Activated CD4-positive, alpha-beta T cell treated with anti-CD3 and anti-CD28 coated beads for 1 hour (primary cell): Measurements from ENCODE around the gene CERS6.

ENCODE experiments used
- DNase-seq: peaks from one replicate; pipeline ENCODE4 v3.0.0-alpha.2; 2020

Gene CERS6

DNA sequence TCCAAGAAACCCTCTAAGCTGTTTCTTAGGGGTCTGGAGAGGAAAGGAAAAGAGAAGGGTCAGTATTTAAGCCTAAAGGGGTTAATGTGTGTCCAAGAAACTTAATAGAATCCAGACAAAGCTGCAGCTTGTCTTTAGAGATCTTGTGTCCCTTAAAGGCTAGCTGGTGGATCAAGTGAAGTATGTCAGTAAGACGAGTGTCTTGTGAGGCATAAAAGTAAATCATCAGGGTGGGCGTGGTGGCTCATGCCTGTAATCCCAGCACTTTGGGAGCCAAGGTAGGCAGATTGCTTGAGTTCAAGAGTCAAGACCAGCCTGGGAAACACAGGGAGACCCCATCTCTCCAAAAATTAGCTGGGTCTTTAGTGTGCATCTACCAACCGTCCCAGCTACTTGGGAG, 47.8 kb downstream of the CERS6 start:
- DNase-seq = no peak

DNA sequence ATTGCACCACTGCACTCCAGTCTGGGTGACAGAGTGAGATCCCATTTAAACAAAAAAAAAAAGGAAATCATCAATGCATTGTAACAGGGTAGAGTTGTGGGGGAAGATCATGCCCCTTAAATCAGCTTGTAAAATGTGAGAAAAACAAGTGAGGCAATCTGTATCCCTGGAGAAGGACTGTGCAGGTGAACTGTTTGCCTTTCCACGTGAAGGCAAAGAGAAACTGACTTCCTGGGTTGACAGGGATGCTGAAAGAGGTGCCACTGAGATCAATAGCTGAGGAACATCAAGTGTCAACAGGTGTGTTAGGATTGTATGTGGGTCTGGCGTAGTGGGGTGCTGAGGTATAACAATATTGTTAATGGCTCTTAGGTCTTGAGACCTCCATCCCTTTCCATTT, 48.3 kb downstream of the CERS6 start:
- no peak for DNase-seq

GRCh38 chr2:168510125-168510756, 54.2 kb downstream of the CERS6 start:
- DNase-seq = no peak

DNA sequence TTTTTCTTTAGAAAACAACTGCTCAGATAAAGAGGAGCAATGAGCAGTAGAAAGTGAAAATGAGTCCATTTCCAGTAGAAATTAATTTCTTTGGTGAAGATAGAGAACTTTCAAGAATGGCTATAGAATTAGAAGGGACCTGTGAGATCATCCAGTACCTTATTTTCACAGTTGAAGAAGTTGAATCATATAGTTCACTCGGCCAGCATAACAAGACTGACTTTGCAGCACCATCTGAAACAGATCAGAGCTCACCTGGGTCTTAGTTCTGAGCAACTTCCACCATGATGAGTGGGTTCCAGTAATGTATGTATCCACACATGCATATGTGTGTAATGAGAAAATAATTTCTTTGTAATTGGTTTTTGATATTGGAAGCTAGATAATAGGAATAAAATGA, 58.6 kb downstream of the CERS6 start:
- DNase-seq = no peak

DNA sequence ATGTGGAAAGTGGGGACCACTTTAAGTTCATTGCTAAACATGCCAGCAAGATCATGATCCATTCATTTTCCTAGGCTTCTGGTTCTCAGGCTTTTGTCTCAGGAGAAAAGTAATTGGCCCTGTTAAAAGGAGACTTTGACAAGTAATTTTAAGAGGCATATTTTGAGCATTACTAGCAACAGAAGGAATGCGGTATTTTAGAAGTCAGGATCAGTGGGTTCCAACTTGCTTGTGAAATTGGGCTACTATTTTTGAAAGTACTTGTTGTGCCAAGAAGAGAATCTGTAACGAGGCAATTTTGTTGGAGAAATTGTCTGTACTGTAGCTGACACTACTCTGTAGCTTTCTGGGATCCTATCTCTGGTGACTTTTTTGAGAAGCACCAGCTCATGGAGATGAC, 59.4 kb downstream of the CERS6 start:
- no peak for DNase-seq

- no peak for DNase-seq
These were observed 61.7 kb downstream of the CERS6 start for GRCh38 chr2:168517816-168518215.

DNA sequence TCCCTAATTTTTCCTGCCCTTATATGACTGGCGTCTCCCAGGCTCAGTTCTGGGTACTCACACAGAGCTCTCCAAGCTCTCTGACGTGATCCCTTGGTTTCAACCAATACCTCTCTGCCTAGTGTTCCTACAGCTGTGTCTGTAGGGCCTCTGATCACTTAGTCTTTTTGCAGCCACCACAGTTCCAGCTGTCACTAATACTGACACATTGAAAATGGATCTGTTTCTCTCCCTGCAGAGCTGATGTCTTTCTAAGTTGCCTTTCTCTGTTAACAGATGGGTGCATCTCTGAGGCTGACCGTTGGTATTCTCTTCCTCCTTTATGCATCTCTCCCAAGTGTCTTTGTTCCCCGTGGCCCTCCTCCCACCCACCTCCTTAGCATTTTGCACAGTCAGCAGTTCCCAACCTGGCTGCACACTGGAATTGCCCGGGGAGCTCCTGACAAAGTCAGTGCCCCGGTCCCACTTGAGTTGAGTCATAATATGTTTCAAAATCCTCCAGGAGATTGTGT, 62.5 kb downstream of the CERS6 start:
- DNase-seq = no peak

GRCh38 chr2:168519534-168520308, 63.6 kb downstream of the CERS6 start:
- DNase-seq = no peak

DNA sequence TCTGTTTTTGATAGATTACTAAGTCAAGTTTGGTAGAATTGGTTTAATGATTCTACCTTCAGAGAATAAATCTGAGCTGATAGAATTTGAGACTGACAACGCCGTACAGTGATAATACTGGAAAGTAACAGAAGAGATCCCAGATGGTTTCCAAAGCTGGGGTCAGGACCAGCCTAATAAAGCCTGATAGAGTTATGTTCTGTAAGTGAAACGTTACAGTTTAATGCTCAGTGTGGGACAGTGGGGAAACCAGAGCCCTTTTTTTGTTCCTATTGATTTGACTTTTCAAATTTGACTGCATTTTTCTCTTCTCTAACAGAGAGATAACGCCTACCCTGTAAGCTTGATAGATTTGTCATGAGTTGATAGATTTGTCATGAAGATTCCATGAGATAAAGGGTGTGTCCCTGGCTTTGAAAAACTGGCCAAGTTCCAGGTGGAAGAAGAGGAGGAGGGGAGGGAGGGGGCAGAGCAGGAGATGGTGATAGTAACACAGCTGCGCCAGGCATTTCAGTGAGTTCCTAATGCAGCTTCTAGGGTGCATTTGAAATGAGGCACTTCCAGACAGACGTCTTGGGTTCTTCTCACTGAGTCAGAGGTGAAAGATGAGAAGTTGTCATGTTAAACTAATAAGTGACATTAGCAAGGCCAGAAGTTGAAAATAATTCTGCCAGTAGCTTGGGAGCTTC, 65.1 kb downstream of the CERS6 start:
- no peak for DNase-seq

- DNase-seq = no peak
These were observed 66.4 kb downstream of the CERS6 start for GRCh38 chr2:168522446-168522845.

DNA sequence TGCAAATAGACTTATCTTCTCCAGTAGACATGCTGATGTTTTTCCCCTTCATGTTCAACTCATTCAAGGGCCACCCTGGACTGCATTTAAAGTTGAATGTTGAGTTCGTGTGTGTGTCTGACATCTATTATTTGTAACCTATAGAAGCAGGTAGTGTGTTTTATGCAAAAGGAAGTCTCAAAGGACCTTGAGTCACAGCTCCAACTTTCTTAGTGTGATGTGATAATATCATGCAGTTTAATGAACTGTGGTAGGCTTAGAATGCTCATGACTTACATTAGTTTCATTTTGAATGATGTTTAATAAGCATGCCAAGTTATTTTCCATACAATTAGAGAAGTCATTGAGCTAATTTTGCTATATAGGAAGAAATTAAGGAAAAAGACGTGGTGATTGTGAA, 67.9 kb downstream of the CERS6 start:
- DNase-seq = no peak

DNA sequence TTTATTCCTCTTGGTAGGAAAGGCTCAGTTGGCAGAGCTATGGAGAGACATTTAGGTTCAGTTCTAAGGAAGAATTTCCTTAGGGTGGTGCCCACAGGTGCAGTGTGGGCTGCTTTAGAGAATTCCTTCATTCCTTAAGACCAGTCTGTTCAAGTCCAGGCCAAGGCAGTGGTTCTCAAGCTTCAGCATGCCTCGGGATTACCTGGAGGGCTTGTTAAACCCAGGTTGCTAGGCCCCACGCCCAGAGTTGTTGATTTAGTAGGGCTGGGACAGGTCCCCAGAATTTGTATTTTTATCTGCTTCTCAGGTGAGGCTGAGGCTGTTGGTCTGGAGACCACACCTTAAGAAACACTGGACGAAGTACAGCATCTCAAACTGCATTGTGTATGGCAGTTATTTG, 68.9 kb downstream of the CERS6 start:
- DNase-seq = no peak

DNA sequence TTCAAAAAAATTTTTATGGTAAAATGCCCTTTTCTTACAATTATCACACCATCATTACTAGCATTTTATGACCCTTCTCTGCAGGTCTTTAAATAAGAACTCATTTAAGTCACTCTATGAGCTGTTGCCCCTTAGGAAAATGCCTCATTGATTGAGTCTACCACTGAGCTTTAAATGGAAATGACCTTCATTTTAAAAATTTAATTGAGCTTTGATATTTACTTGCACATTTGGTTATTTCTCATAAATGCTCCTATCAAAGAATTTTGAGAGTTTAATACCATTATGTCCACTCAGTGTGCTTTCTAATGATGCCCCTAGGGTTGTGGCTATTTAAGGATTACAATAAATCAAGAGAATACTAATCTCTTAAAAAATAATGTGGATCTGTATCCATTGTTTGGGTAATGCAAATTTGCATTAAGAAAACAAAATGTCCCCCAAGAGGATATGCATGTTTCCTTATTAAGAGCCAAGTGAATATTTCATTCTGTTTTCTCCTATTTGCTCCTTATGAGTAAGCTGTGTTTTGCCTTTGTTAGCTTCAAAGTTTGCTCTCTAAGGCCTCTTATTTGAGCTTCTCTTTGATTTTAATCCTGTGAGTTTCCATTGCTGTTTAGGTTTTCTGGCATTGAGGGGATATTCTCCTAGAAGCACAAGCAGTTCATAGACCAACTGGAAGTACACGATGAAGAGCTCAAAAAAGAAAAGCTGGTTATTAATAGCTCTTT, 69.8 kb downstream of the CERS6 start:
- no peak for DNase-seq

DNA sequence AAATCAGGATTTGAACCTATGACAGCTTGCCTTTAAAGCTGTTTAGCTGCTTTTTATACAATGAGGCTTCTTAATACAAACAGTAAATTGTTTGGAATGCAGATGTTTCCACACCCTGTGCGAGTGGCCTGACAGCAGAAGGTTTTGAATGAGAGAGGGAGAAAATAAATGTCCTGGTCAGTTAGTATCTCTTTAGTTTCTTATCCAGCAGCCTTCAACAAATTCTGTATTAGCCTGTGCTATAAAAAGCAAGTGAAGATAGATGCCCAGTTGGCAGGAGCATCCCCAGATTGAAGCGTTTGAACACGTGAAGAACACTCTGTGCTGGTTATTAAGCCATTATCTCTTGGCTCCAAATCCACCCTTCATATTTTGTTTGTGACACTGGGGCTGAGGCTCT, 70.6 kb downstream of the CERS6 start:
- no peak for DNase-seq

- no peak for DNase-seq
These were observed 71.9 kb downstream of the CERS6 start for GRCh38 chr2:168528016-168528415.

GRCh38 chr2:168528469-168528868, 72.4 kb downstream of the CERS6 start:
- no peak for DNase-seq

DNA sequence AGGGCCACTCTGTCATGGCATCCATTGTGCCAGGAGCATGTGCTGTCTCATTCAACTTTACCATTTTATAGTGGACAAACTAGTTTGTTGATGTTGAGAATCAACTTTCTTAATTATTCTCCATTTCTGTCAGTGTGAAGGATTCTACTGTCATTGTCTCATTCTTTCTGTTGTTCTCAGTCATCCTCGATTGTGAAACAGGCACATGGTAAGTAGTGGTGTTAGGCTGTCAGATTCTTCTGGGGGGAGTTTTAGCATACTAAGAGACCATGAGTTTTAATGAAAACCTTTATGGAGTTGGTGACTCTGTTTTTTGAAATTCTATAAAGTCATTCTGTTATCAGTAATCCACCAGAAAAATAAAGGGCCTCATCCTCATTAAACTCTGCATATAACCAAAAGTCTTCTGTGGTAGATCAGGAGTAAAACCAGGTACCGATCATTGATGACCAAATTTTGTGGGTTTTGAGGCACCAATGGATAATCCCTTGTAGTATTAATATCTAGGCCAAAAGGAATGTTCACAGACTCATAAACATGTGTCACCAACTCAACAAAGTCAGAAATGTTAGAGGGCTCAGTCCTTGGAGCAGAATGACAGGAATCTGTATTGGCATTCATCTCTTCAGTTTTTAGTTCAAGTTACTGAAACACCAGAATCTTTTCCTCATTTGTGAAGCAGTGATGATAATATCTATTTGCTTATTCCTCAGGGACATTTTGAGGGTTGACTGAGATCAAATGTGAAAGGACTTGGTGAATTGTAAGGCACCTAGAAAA, 73.2 kb downstream of the CERS6 start:
- no peak for DNase-seq

GRCh38 chr2:168529900-168530561, 74.0 kb downstream of the CERS6 start:
- DNase-seq = no peak

- DNase-seq = no peak
These were observed 75.0 kb downstream of the CERS6 start for GRCh38 chr2:168530982-168531622.

- no peak for DNase-seq
These were observed 78.9 kb downstream of the CERS6 start for GRCh38 chr2:168534926-168535325.

- DNase-seq = no peak
These were observed 80.9 kb downstream of the CERS6 start for GRCh38 chr2:168536925-168537466.
